Measurements from ENCODE around the gene SCAND1.

GRCh38 chr20:35942243-35942642 is 12.1 kb downstream of the SCAND1 start:
- TF ChIP-seq, protein P1, sequence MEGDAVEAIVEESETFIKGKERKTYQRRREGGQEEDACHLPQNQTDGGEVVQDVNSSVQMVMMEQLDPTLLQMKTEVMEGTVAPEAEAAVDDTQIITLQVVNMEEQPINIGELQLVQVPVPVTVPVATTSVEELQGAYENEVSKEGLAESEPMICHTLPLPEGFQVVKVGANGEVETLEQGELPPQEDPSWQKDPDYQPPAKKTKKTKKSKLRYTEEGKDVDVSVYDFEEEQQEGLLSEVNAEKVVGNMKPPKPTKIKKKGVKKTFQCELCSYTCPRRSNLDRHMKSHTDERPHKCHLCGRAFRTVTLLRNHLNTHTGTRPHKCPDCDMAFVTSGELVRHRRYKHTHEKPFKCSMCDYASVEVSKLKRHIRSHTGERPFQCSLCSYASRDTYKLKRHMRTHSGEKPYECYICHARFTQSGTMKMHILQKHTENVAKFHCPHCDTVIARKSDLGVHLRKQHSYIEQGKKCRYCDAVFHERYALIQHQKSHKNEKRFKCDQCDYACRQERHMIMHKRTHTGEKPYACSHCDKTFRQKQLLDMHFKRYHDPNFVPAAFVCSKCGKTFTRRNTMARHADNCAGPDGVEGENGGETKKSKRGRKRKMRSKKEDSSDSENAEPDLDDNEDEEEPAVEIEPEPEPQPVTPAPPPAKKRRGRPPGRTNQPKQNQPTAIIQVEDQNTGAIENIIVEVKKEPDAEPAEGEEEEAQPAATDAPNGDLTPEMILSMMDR (IDR thresholded peaks at IDR 0.05; ENCODE audit: insufficient read depth, low read length, poor library complexity, severe bottlenecking), result no peak
- no peak for TF ChIP-seq EZH2phosphoT487 (conservative IDR thresholded peaks at IDR 0.05; ENCODE audit: low read length)
